ENCODE results near the gene NPR3. TPM values are rescaled to one million over a fixed set of nuclear protein-coding genes. Genes with fewer than 3 reads are reported as not detected.
A peak's percentile ranks its signal among the peaks of the same experiment; 100 is the strongest.

NPR3 gene
- total RNA-seq, 1 experiment from 2014 or later, result 0.11 TPM

- no peak overlapping the region for H3K9ac ChIP-seq (ENCODE audit: low read length)
- H3K9me2 ChIP-seq (replicated peaks; ENCODE audit: insufficient read depth, low read length), result no peaks in the 10 kb centered on the region
- no peaks in the 10 kb centered on the region for H3K36me3 ChIP-seq (ENCODE audit: insufficient read depth, low read length)
- H4K20me1 ChIP-seq (ENCODE audit: insufficient read depth, low read depth, low read length), result no peaks in the 10 kb centered on the region
- no peaks in the 10 kb centered on the region for H3K27me3 ChIP-seq (ENCODE audit: low read length)
- H3K79me2 ChIP-seq (ENCODE audit: low read length), result no peaks in the 10 kb centered on the region
- H2AFZ ChIP-seq (ENCODE audit: low read length), result no peak overlapping the region
- H3K27ac ChIP-seq (ENCODE audit: low read length), result no peak overlapping the region
- no peak overlapping the region for H3K4me2 ChIP-seq (ENCODE audit: low read depth, low read length, poor library complexity, severe bottlenecking)
- H3K4me1 ChIP-seq (ENCODE audit: low read length), result no peaks in the 10 kb centered on the region
- peak; percentile 68 for DNase-seq
- no peak overlapping the region for H3K4me3 ChIP-seq (ENCODE audit: low read length)
- H3K9me3 ChIP-seq (ENCODE audit: low read length), result no peaks in the 10 kb centered on the region
These were observed 3.6 kb upstream of the NPR3 start for GRCh38 chr5:32707418-32707997.

- H3K9ac ChIP-seq (ENCODE audit: low read length), result no peak overlapping the region
- H3K9me3 ChIP-seq (ENCODE audit: low read length), result no peaks in the 10 kb centered on the region
- H2AFZ ChIP-seq (ENCODE audit: low read length), result no peak overlapping the region
- H3K27ac ChIP-seq (ENCODE audit: low read length), result no peak overlapping the region
- H3K4me2 ChIP-seq (ENCODE audit: low read depth, low read length, poor library complexity, severe bottlenecking), result no peak overlapping the region
- H3K36me3 ChIP-seq (ENCODE audit: insufficient read depth, low read length), result no peaks in the 10 kb centered on the region
- H3K4me3 ChIP-seq (ENCODE audit: low read length), result no peak overlapping the region
- no peaks in the 10 kb centered on the region for H3K4me1 ChIP-seq (ENCODE audit: low read length)
- no peak for DNase-seq
- no peaks in the 10 kb centered on the region for H4K20me1 ChIP-seq (ENCODE audit: insufficient read depth, low read depth, low read length)
- H3K27me3 ChIP-seq (ENCODE audit: low read length), result no peaks in the 10 kb centered on the region
- H3K79me2 ChIP-seq (ENCODE audit: low read length), result no peaks in the 10 kb centered on the region
- H3K9me2 ChIP-seq (replicated peaks; ENCODE audit: insufficient read depth, low read length), result no peaks in the 10 kb centered on the region
These were observed 2.2 kb upstream of the NPR3 start for GRCh38 chr5:32708949-32709348.

- Histone ChIP-seq H3K36me3 (ENCODE audit: insufficient read depth, low read length) (no peaks in the 10 kb centered on the region), H3K79me2 (ENCODE audit: low read length) (no peaks in the 10 kb centered on the region), H4K20me1 (ENCODE audit: insufficient read depth, low read depth, low read length) (no peaks in the 10 kb centered on the region), H2AFZ (ENCODE audit: low read length) (no peak overlapping the region), H3K27ac (ENCODE audit: low read length) (no peak overlapping the region), H3K9me2 (replicated peaks; ENCODE audit: insufficient read depth, low read length) (no peaks in the 10 kb centered on the region), H3K4me2 (ENCODE audit: low read depth, low read length, poor library complexity, severe bottlenecking) (no peak overlapping the region), H3K4me1 (ENCODE audit: low read length) (no peaks in the 10 kb centered on the region), H3K9me3 (ENCODE audit: low read length) (no peaks in the 10 kb centered on the region), H3K27me3 (ENCODE audit: low read length) (no peaks in the 10 kb centered on the region), H3K9ac (ENCODE audit: low read length) (no peak overlapping the region), H3K4me3 (ENCODE audit: low read length) (no peak overlapping the region)
- DNase-seq, result no peak
These were observed 1.2 kb upstream of the NPR3 start for GRCh38 chr5:32709750-32710549.

- H2AFZ ChIP-seq (ENCODE audit: low read length), result no peak overlapping the region
- no peak overlapping the region for H3K27ac ChIP-seq (ENCODE audit: low read length)
- no peak for DNase-seq
- no peaks in the 10 kb centered on the region for H3K79me2 ChIP-seq (ENCODE audit: low read length)
- H3K27me3 ChIP-seq (ENCODE audit: low read length), result no peaks in the 10 kb centered on the region
- H3K9me2 ChIP-seq (replicated peaks; ENCODE audit: insufficient read depth, low read length), result no peaks in the 10 kb centered on the region
- no peak overlapping the region for H3K9ac ChIP-seq (ENCODE audit: low read length)
- no peak overlapping the region for H3K4me2 ChIP-seq (ENCODE audit: low read depth, low read length, poor library complexity, severe bottlenecking)
- no peaks in the 10 kb centered on the region for H3K36me3 ChIP-seq (ENCODE audit: insufficient read depth, low read length)
- no peaks in the 10 kb centered on the region for H3K9me3 ChIP-seq (ENCODE audit: low read length)
- H4K20me1 ChIP-seq (ENCODE audit: insufficient read depth, low read depth, low read length), result no peaks in the 10 kb centered on the region
- H3K4me3 ChIP-seq (ENCODE audit: low read length), result no peak overlapping the region
- H3K4me1 ChIP-seq (ENCODE audit: low read length), result no peaks in the 10 kb centered on the region
These were observed 200 bp downstream of the NPR3 start for GRCh38 chr5:32711362-32711680.

- Histone ChIP-seq H3K9ac (ENCODE audit: low read length) (no peak overlapping the region), H3K4me3 (ENCODE audit: low read length) (no peak overlapping the region), H3K9me3 (ENCODE audit: low read length) (no peaks in the 10 kb centered on the region), H3K27ac (ENCODE audit: low read length) (no peak overlapping the region), H3K4me1 (ENCODE audit: low read length) (no peaks in the 10 kb centered on the region), H4K20me1 (ENCODE audit: insufficient read depth, low read depth, low read length) (no peaks in the 10 kb centered on the region), H3K79me2 (ENCODE audit: low read length) (no peaks in the 10 kb centered on the region), H3K36me3 (ENCODE audit: insufficient read depth, low read length) (no peaks in the 10 kb centered on the region), H2AFZ (ENCODE audit: low read length) (no peak overlapping the region), H3K27me3 (ENCODE audit: low read length) (no peaks in the 10 kb centered on the region), H3K4me2 (ENCODE audit: low read depth, low read length, poor library complexity, severe bottlenecking) (no peak overlapping the region), H3K9me2 (replicated peaks; ENCODE audit: insufficient read depth, low read length) (no peaks in the 10 kb centered on the region)
- no peak for DNase-seq
These were observed 760 bp downstream of the NPR3 start for GRCh38 chr5:32711681-32712480.

- Histone ChIP-seq H3K4me3 (ENCODE audit: low read length) (no peak overlapping the region), H2AFZ (ENCODE audit: low read length) (no peak overlapping the region), H3K9me3 (ENCODE audit: low read length) (no peaks in the 10 kb centered on the region), H3K36me3 (ENCODE audit: insufficient read depth, low read length) (no peaks in the 10 kb centered on the region), H3K9me2 (replicated peaks; ENCODE audit: insufficient read depth, low read length) (no peaks in the 10 kb centered on the region), H3K9ac (ENCODE audit: low read length) (no peak overlapping the region), H3K27me3 (ENCODE audit: low read length) (no peaks in the 10 kb centered on the region), H3K4me2 (ENCODE audit: low read depth, low read length, poor library complexity, severe bottlenecking) (no peak overlapping the region), H4K20me1 (ENCODE audit: insufficient read depth, low read depth, low read length) (no peaks in the 10 kb centered on the region), H3K79me2 (ENCODE audit: low read length) (no peaks in the 10 kb centered on the region), H3K4me1 (ENCODE audit: low read length) (no peaks in the 10 kb centered on the region), H3K27ac (ENCODE audit: low read length) (no peak overlapping the region)
- no peak for DNase-seq
These were observed 1.6 kb downstream of the NPR3 start for GRCh38 chr5:32712481-32713360.

GRCh38 chr5:32713361-32713769 lies 2.2 kb downstream of the NPR3 start:
- H2AFZ ChIP-seq (ENCODE audit: low read length), result no peak overlapping the region
- no peak overlapping the region for H3K4me2 ChIP-seq (ENCODE audit: low read depth, low read length, poor library complexity, severe bottlenecking)
- no peak overlapping the region for H3K4me3 ChIP-seq (ENCODE audit: low read length)
- H3K9ac ChIP-seq (ENCODE audit: low read length), result no peak overlapping the region
- H3K27ac ChIP-seq (ENCODE audit: low read length), result no peak overlapping the region
- no peaks in the 10 kb centered on the region for H3K27me3 ChIP-seq (ENCODE audit: low read length)
- no peaks in the 10 kb centered on the region for H3K36me3 ChIP-seq (ENCODE audit: insufficient read depth, low read length)
- H4K20me1 ChIP-seq (ENCODE audit: insufficient read depth, low read depth, low read length), result no peaks in the 10 kb centered on the region
- H3K9me3 ChIP-seq (ENCODE audit: low read length), result no peaks in the 10 kb centered on the region
- H3K4me1 ChIP-seq (ENCODE audit: low read length), result no peaks in the 10 kb centered on the region
- DNase-seq, result no peak
- H3K79me2 ChIP-seq (ENCODE audit: low read length), result no peaks in the 10 kb centered on the region
- no peaks in the 10 kb centered on the region for H3K9me2 ChIP-seq (replicated peaks; ENCODE audit: insufficient read depth, low read length)
